Activated effector memory CD4-positive, alpha-beta T cell treated with Interleukin-2 at 50 U/mL for 16 hours (primary cell): Measurements from ENCODE around the gene SH3PXD2B.
"Not testable (repeated sequence)": the region's sequence is repeated elsewhere in the genome, so short reads cannot be mapped to it uniquely, and the experiment has no call there.

Source experiments
- DNase-seq: peaks from one replicate; pipeline ENCODE4 v3.0.0-alpha.2; 2020

The SH3PXD2B gene

DNA sequence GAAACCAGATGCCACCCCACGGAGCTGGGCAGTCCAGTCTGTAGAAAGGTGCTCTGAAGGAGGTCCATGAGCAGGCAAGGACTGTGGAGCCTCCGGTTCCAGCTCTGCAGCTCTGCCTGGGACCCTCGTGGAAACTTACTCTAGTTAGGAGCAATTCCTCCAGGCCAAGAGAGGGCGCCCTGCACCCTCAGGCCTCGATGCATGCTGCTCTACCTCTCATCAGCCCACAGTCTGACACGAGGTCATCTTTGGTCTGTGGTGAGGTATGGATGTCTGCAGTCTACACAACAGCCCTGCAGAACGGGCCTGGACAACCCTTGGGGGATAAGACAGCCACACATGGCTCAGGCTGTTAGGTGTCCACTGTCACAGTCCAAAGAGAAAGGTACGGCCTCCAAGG, 120.1 kb downstream of the SH3PXD2B start:
- DNase-seq: no peak

DNA sequence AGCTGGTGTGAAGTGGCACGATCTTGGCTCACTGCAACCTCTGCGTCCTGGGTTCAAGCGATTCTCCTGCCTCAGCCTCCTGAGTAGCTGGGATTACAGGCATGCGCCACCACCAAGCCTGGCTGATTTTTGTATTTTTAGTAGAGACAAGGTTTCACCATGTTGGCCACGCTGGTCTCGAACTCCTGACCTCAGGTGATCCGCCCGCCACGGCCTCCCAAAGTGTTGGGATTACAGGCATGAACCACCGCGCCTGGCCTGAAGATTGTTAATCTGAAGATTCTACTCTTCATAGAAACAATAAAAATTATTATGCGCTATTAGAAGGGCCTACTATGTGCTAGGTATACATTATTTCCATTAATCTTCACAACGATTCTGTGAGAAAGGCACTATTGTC, 127.4 kb downstream of the SH3PXD2B start:
- not testable (repeated sequence) for DNase-seq

DNA sequence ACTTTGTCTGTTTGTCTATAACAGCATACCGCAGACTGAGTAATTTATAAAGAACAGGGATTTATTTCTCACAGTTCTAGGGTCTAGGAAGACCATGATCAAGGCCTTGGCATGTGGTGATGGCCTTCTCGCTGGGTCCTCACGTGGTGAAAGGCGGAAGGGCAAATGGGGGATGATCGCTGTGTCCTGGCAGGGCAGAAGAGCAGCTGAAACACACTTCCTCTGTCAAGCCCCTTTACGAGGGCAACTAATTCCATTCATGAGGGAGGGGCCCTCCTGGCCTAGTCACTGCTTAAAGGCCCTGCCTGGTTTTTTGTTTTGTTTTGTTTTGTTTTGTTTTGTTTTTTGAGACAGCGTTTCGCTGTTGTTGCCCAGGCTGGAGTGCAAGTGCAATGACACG, 128.9 kb downstream of the SH3PXD2B start:
- DNase-seq: no peak

DNA sequence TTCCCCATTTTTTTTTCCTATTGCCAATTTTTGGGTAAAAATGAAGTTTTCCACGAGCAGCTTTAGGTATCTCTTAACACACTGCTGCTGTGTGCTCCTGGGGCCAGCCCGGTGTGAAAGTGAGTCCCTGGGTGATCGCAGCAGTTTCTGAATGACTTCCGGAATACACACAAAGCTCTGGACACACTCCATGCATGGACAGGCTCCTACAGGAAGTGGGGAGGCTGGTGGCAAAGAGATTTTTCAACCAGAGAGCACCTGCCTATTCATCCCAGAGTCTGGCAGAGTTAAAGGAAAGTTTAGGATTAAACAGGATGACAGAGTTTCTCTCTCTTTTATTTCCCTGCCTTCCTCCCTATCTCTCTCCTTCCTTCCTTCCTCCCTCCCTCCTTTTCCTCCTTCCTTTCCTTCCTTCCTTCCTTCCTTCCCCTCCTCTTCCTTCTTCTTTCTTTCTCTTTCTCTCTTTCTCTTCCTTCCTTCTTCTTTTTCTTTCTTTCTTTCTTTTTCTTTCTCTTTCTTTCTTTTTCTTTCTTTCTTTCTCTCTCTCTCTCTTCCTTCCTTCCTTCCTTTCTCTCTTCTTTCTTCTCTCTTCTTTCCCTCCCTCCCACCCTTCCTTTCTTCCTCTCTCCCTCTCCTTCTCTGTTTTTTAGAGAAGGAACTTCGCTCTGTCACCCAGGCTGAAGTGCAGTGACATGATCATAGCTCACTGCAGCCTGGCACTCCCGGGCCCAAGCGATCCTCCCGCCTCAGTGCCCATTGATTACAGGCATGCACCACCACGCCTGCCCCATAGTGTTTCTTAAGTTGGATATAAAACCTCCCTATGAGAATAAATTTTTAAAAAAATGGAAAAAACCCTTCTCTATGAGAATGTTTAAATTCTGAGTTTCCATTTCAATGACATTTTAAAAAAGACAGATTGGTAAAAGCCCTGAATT, 132.0 kb downstream of the SH3PXD2B start:
- DNase-seq: no peak

DNA sequence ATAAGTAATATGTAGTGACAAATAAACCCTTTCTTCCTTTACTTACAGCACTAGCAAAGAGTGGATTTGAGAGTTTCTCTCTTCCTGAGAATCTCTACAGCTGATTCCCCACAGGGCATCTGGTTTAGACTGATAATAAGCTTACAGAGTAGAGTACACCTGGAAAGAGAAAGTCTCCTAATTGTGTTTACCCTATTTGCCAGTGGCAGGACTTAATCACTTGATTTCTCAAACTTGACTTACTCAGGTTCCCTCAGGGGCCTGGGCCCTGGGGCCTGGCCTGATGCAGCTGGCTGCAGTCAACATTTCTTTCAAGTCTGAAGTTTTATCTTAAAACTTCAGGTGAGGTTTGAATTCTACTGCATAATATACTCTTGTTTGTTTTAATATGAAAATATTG, 132.7 kb downstream of the SH3PXD2B start:
- DNase-seq: no peak

DNA sequence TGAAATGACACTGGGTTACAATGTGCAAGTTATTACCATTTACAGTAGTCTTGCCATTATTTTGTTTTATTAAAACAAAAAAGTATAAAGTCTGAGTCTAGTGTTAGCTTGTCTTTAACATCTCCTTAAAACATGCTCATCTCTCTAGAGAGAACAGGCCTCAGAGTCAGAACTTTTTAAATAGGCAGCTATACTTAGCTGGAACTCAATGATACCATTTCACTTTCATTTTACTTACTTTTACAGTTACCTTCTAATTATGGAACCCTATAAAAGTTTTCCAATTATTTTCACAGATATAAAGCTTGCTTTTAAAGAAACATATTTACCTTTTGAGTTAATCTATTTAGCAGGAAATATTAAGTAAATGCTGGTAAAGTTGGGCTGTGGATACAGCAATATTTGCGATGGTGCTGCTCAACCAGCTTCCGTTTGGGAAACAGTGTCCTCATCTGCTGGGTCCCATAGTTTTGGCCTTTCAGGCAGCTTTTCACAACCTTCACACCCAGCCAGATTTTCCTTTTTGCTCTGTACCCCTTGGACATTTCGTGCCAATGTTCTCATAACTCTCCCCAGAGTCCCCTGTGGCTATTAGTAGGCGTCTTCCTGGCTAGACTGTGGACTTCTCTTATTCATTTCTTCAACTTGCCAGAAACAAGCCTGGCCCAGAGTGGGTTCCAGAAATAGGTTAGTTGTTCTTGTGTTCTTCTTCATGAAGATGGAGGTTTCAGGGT, 134.4 kb downstream of the SH3PXD2B start:
- no peak for DNase-seq

DNA sequence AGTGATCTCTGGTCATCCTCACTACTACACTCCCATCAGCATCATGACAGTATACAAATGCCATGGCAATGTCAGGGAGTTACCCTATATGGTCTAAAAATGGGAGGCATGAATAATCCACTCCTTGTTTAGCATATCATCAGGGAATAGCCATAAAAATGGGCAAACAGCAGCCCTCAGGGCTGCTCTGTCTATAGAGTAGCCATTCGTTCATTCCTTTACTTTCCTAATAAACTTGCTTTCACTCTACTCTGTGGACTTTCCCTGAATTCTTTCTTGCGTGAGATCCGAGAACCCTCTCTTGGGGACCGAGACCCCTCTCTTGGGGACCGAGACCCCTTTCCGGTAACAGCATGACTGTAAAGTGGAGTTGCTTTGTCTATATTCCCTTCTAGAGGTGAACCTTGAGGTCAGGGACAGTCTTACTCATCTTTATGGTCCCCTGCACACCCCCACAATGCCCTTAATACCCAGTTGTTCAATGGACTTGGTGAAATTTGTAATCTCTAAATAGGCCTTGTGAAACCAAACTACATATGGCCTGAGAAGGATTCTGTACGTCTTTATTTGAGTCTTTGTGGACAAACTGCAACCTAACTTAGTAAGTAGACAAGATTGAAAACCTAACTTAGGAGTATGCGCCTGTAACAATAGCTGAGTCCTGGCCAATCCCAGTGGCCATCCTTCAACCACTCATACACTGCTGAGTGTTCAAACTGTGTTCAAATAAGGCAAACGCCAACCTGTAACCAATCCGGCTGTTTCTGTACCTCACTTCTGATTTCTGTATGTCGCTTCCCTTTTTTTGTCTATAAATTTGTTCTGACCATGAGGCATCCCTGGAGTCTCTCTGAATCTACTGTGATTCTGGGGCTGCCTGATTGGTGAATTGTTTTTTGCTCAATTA, 138.5 kb downstream of the SH3PXD2B start:
- no peak for DNase-seq

DNA sequence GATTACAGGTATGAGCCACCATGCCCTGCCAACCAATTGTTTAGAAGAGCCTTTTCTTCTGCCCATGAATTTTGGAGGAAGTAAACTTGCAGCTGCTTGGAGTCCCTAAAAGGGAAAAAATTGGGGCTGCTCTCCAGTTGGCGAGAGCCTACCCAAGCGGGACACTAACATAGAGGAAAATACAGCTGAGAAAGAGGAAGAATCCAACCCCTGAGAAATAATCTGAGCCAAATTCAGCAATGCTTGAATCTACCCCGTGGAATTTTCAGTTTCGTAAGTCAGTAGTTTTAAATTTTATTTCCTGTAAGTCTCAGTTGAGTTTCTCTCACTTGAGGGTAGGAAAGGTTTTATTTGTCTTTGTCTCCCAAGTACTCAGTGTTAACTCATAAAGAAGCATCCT, 140.4 kb downstream of the SH3PXD2B start:
- DNase-seq: no peak

DNA sequence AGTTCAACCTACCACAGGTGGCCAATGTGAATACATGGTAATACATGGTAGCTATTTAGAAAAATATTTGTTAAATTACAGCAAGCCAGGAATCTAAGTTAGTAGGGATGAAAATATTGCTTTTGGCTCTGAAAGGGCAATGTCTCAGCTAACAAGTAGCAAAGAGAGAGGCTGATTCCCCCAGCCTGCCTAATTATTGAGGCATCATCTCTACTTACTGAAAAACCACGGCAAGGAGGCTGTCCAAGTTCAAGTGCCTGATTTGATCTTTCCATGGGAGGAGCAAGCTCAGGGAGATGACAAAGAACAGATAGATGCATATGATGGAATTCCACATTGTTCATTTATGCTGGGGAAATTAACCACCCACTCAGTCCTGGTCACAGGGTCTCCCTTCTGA, 142.0 kb downstream of the SH3PXD2B start:
- no peak for DNase-seq

DNA sequence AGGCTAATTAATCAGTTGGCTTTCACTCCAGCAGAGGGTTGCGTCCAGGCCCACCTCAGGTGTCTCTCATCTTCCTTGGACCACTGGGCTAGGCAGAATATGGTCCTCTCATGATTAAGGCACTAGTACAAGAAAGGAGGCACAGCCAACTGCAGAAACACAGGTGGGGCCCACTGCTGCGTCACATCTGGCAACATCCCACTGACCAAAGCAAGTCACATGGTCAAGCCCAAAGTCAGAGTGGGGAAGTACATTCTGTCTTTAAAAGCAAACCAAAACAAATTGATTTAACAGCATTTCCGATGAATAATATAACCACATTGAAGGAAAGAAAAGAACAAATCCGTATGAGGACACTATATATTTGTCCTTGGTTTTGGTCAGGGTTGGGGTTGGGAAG, 142.7 kb downstream of the SH3PXD2B start:
- DNase-seq: no peak

DNA sequence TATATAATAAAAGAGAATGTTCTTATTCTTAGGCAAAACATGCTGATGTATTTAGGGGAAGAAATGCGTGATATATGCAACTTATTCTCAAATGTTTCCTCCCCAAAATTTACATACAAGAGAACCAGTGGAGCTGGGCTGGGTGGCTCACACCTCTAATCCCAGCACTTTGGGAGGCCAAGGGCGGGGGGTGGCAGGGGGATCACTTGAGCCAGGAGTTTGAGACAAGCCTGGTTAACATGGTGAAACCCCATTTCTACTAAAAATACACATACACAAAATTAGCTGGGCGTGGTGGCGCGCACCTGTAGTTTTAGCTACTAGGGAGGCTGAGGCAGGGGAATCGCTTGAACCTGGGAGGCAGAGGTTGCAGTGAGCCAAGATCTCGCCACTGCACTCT, 143.3 kb downstream of the SH3PXD2B start:
- DNase-seq: no peak

DNA sequence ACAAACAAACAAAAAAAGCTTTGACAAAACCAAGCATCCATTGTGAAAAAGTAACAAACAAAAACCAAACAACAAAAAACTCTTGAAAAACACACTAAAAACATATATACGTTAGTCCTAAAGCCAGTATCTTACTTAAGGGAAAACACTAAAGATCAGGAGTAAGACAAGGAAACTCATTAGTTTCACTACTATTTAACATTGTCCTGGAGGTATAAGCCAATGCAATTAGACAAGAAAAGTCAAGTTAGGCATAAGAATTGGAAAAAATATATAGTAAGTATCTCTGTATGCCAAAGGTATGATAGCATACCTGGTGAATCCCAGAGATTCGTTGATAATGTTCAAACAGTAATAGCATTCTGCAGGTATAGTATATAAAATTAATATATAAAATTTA, 148.9 kb downstream of the SH3PXD2B start:
- no peak for DNase-seq

DNA sequence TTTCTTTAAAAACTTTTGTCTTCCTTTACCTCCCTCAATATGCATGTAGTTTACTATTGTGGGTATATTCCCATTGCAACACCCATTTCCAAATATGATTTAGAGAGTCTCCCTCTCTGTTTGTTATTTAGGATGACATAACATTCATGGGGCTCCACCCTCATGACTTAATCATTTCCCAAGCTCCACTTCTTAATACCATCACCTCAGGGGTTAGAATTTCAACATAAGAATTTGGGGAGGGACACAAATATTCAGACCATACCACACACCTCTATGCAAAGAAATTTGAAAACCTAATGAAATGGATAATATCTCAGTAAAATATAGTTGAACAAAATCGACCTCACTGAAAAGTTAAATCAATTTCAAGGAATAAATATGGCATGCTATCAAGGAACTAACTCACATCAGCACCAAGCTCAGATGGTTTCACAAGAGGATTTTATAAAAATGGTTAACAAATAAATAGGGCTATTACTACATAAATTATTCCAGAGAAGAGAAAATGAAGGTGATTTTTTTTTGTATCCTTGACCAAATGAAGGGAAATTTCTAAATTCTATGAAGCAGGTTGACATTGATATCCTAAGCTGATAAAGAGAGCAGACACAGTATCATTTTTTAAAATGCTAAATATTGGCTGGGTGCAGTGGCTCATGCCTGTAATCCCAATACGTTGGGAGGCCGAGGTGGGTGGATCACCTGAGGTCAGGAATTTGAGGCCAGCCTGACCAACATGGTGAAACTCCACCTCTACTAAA, 150.6 kb downstream of the SH3PXD2B start:
- no peak for DNase-seq

DNA sequence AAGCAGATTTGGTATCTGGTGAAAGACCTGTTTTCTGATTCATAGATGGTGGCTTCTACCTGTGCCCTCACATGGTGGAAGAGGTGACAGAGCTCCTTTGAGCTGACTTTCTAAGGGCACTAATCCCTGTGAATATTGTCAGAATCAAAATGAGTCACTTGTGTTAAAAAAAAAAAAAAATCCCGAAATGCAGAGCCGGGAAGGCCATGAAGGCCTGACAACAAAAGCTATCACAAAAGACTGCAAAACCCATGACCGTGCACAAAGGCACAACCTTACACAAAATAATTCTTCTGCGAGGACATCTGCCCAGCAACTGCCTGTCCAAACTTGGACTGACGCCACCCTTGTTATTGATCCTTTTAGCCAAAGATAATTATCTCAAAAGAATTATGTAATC, 151.2 kb downstream of the SH3PXD2B start:
- no peak for DNase-seq

DNA sequence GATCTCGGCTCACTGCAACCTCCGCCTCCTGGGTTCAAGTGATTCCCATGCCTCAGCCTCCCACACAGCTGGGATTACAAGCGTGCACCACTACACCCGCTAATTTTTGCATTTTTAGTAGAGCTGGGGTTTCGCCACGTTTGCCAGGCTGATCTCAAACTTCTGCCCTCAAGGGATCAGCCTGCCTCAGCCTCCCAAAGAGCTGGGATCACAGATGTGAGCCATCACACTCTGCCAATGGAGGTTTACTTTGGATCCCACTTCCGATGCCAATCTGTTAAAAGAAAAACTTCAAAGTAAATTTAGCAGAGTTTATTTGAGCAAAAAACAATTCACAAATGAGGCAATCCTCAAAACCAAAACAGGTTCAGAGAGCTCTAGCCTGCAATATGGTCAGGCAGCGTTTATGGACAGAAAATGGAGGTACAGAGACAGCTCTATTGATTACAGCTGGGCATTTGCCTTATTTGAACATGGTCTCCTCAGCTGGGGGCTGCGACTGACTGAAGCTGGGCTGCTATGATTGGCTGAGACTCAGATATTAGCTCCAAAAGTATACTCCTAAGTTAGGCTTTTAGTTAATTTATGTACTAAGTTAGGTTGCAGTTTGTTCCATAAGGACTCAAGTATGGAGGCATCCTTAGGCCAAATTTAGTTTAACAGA, 152.1 kb downstream of the SH3PXD2B start:
- no peak for DNase-seq

DNA sequence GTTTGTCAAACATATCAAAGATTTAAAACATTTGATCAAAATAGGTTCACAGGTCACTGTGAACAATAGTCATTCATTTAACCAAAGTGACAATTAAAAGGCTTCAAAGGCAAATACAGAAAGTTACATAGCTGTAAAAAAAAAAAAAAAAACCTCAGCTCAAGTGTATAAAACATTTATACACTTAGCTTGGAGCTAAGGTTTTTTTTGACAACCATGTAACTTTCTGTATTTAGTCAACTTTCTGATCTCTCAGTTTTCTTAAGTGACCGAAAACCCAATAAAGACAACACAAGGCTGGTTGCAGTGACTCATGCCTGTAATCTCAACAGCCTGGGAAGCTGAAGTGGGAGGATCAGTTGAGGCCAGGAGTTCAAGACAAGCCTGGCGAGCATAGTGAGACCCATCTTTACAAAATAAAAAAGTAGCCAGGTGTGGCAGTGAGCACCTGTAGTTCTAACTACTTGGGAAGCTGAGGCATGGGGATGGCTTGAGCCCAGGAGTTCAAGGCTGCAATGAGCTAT, 154.3 kb downstream of the SH3PXD2B start:
- DNase-seq: no peak

DNA sequence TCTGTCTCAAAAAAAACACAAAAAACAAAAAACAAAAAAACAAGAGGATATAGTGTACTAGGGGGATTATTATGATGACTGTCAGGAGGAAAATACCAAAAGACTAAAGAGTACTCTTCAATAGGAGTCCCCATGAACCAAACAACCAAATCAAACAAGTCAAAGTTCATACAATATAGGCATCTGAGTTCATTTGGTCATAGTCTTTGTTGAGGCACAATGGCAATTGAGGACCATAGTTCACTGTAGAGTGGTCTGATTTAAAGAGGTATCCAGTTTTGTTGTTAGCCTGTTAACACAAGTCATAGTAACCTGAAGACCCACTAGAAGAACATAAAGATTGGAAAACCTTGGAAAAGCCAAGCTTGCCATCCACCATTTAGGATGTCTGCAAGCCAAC, 159.5 kb downstream of the SH3PXD2B start:
- no peak for DNase-seq

DNA sequence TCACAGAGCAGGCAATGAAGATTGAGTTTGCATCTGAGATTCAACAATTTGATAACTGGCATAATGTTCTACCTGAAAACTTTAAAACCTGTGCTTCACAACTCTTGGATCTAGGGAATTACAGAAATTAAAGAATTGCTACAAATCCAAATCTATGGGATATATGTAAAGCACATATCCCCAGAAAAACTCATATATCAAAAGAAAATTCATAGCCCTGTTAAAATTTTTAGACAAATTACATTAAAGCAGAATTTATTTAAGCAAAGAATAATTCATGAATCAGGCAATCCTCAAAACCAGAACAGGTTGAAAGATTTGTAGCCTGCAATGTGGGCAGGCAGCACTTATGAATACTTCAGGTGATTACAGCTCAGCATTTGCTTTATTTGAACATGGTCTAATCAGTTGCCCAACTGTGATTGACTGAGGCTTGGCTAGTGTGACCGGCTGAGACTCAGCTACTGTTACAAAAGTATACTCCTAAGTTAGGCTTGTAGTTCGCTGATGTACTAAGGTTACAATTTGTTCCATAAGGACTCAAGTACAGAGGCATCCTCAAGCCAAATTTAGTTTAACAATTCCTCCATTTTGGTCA, 160.5 kb downstream of the SH3PXD2B start:
- no peak for DNase-seq

DNA sequence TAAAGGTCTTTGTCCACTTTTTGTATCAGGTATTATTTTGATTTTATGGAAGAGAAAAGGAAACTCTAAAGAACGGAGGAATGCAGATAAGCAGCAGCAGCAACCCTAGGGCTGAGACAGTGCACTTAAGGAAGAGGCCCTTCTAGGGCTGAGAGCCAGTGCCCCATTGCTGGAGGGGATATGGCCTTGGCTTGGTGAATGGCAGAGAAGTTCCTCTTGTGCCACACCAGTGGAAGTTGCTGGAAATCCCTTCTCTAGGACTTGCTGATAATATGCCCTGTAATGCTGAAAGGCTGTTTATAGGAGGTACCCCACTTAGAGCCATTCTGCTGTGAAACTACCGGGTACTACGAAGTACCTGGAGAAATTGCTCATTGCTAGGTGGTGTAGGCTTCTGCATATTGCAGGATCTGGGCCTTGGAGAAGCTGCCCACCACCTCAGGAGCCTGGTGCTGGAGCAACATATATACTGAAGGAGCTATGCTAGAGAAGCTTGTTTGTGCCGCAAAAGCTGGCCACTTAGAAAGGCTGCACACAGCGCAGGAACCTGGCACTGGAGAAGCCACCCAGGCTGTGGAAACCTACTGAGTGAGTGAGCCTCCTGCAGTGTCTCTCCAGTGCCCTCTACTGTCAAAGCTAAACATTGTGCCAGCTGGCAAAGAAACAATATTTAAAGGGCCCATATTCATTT, 161.1 kb downstream of the SH3PXD2B start:
- peak; percentile 37 for DNase-seq

DNA sequence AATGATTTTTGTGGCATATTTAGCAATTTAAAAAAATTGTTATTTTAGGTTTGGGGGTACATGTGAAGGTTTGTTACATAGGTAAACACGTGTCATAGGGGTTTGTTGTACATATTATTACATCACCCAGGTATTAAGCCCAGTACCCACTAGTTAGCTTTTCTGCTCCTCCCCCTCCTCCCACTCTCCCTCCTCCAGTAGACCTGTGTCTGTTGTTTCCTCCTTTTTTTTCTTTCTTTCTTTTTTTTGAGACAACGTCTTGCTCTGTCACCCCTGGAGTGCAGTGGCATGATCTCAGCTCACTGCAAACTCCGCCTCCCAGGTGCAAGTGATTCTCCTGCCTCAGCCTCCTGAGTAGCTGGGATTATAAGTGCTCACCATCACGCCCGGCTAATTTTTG, 162.5 kb downstream of the SH3PXD2B start:
- DNase-seq: not testable (repeated sequence)
